ENCODE measurements around the gene RICTOR.
"Not testable (repeated sequence)": the region's sequence is repeated elsewhere in the genome, so short reads cannot be mapped to it uniquely, and the experiment has no call there.

Gene RICTOR

DNA sequence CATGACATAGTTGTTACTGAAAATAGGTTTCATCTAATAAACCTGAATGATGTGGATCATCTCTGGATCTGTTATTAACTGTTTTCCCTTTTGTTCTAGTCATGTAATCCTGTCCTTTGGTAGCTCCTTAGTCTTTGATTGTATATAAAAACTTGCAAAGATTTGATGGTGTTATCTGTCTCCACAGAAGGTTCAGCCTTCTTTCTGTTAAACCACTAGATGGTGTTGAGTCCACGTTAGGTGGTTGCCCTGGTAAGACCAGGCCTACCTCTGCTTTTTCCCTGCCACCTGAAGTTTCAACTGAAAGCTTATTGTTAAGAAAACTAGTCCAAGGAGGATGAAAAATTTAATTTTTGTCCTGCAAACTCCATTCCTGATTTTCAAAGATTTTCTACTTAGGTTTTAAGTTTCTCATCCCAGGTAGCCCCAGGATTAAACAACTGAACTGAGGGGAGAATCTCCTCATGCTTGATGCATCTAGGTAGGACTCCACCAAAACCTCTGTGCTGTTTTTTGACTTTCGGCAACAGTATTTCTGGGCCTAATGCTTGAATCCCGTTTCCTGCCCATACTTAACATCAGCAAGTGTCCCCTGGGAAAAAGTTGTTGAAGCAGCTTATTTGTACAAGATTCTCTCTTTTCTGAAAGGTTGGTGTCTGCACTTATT lies 68.5 kb downstream of the RICTOR start:
- DNase-seq = no peak

DNA sequence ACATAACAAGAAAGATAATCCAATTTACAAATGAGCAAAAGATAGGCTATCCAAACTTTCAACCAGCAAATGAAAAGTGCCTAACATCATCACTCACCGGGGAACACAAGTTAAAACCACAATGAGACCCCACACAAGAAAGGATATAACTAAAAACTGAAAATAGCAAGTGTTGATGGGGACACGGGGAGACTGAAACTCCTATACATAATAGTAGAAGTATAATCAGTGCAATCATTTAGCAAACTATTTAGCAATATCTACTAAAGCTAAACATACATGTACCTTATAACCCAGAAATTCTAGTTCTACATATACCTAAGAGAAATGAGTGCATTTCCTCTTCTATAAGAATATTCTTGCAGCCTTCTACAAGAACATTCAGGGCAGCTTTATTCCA lies 72.5 kb downstream of the RICTOR start:
- DNase-seq = no peak

DNA sequence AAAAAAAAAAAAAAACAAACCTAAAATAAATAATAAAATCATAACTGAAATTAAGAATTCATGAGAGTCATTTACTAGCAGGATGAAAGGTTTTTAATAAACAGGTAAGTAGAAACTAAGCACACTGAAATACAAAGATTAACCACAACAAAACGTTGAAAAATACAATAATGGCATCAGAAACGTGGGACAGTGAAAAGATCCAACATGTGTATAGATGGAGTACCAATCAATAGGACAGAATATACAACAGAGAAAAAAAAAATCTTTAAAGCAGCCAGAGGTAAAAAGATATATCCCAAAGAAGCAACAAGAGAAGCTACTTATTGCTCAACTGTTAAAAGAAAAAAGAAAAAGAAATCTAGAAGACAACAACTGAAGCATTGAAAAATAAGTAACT lies 75.2 kb downstream of the RICTOR start:
- no peak for DNase-seq

DNA sequence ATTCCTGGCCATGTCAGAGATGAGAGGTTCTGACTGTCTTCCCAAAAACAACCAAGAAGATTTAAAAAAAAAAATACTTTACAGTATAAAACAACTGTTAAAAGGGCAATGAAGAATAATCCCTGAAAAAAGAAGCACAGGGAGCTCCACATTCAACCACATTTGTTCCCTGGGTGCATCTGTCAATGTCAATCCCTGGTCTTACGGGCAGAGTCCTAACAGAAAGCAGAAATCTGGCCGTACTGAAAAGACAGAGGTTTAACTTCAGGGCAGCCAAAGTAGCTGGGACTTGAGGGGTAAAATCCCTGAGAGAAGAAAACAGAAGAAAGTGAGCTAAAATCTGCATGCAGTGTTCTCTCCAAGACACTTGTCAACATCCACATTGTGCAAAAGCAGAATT lies 76.6 kb downstream of the RICTOR start:
- no peak for DNase-seq

DNA sequence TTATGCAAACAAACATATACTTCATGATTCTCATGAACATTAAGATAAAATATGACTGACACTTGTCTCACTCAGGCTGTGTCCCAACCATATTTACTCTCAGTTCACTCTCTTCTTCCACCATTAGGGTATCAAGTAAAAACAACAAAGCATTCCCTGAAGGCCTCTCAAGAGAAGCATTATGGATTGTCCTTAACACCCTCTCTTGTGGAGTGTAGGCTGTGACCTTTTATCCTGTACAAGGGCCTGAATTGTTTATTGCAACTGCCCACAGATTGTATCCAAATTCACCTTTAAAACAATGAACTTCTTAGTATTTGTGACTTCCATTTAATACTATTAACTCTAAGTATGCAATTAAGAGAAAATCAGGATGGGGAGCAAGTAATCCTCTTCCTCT lies 78.1 kb downstream of the RICTOR start:
- DNase-seq = no peak

GRCh38 chr5:38994324-38994927 lies 79.8 kb downstream of the RICTOR start:
- DNase-seq = no peak

GRCh38 chr5:38989974-38990719 lies 84.1 kb downstream of the RICTOR start:
- DNase-seq = not testable (repeated sequence)

DNA sequence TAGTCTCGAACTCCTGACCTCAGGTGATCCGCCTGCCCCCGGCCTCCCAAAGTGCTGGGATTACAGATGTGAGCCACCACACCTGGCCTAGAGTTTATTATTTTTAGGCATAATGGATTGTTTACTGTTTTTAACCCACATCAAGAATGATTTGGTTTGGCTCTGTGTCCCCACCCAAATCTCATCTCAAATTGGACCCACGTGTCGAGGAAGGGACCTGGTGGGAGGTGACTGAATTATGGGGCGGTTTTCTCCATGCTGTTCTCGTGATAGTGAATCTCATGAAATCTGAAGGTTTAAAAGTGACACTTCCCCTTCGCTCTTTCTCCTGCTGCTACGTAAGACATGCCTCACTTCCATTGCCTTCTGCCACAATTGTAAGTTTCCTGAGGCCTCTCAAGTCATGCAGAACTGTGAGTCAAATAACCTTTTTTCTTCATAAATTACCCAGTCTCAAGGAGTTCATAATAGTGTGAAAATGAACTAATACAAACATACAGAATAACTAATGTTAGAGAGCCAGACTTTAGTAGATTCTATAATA lies 88.2 kb downstream of the RICTOR start:
- DNase-seq = no peak

GRCh38 chr5:38979535-38979934 lies 94.7 kb downstream of the RICTOR start:
- no peak for DNase-seq

GRCh38 chr5:38978036-38978435 lies 96.2 kb downstream of the RICTOR start:
- DNase-seq = no peak

DNA sequence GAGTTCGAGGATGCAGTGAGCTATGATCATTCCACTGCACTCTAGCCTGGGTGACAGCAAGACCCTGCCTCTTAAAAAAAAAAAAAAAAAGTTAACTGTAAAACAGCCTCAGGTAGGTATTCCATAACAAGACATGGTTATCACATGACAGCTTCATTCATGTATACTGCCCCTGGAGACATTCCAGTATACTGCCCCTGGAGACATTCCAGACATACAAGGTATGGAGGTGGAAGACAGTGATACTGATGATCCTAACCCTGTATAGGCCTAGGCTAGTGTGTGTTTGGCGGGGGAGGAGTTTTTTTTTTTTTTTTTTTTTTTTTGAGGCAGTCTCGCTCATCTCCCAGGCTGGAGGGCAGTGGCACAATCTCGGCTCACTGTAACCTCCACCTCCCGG lies 105.5 kb downstream of the RICTOR start:
- no peak for DNase-seq

- DNase-seq = no peak
Measured at GRCh38 chr5:38961691-38962090, 112.5 kb downstream of the RICTOR start.

- no peak for DNase-seq
Measured at GRCh38 chr5:38953426-38954012, 120.7 kb downstream of the RICTOR start.

GRCh38 chr5:38948501-38948900 lies 125.7 kb downstream of the RICTOR start:
- no peak for DNase-seq

- no peak for DNase-seq
Measured at GRCh38 chr5:38944282-38944681, 129.9 kb downstream of the RICTOR start.

- DNase-seq = no peak
Measured at GRCh38 chr5:38941912-38942311, 132.3 kb downstream of the RICTOR start.

GRCh38 chr5:38940230-38940858 lies 133.9 kb downstream of the RICTOR start:
- DNase-seq = no peak

- no peak for DNase-seq
Measured at GRCh38 chr5:38938973-38939372, 135.2 kb downstream of the RICTOR start.

- no peak for DNase-seq
Measured at GRCh38 chr5:38938424-38938823, 135.8 kb downstream of the RICTOR start.

GRCh38 chr5:38936269-38936668 lies 137.9 kb downstream of the RICTOR start:
- no peak for DNase-seq

- no peak for DNase-seq
Measured at GRCh38 chr5:38935437-38935836, 138.8 kb downstream of the RICTOR start.

- DNase-seq = no peak
Measured at GRCh38 chr5:38932854-38933408, 141.3 kb downstream of the RICTOR start.

GRCh38 chr5:38931731-38932130 lies 142.5 kb downstream of the RICTOR start:
- no peak for DNase-seq
